Amygdala (tissue), 56 donors: ENCODE measurements around the gene NDUFAF2.
"Not testable (repeated sequence)": the region's sequence is repeated elsewhere in the genome, so short reads cannot be mapped to it uniquely, and the experiment has no call there.

Experiments
- DNase-seq, 56 donors: peaks; one replicate each; lab custom pipeline; 2025; lab: John Stamatoyannopoulos, UW

NDUFAF2 gene

DNA sequence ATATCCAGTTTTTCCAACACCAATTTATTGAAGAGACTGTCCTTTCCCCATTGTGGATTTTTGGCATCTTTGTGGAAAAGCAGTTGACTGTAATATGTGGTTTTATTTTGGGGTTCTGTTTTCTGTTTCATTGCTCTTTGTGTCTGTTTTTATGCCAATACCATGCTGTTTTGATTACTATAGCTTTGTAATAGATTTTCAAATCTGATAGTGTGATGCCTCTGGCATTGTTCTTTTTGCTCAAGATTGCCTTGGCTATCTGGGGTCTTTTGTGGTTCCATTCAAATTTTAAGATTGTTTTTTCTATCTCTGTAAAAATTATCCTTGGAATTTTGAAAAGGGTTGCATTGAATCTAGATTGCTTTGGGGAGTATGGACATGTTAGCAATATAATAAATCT lies 99.5 kb downstream of the NDUFAF2 start:
- no peak for DNase-seq

DNA sequence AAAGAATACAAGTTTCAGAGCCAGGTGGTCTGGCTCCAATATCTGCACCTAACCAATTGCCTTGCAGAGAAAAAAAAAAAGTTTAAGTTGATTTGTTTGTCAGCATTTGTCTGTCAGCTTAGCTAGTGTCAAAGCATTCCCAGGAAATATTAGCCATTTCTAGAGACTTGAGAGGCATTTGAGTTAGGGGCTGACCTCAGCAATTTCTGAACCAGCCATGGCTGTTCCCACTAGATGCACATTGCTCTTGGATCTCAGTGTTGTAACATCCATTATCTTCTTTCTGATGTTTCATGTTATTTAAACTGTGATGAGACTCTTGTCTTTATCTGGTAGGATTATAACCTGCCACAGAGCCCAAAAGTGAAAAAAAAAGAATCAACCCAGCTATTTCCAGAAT lies 102.3 kb downstream of the NDUFAF2 start:
- DNase-seq: no peak

DNA sequence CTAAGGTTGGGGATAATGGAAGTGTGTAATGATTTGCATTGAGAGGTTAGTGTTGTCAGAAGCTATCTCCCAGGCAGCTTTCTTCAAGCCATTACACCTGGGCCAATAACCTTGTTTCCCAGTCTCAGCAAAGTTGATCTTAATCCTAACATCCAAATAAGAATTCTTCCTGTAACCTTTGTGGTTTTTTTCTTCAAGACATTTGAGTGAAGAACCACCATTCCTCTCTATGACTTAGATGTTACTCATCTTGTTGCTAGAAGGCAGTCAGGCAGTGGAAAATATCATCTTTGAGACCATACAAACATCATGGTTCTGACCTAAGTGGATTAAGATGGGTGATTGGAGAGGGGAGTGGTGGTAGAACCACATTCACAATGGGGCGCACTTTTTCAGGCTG lies 103.5 kb downstream of the NDUFAF2 start:
- no peak for DNase-seq

DNA sequence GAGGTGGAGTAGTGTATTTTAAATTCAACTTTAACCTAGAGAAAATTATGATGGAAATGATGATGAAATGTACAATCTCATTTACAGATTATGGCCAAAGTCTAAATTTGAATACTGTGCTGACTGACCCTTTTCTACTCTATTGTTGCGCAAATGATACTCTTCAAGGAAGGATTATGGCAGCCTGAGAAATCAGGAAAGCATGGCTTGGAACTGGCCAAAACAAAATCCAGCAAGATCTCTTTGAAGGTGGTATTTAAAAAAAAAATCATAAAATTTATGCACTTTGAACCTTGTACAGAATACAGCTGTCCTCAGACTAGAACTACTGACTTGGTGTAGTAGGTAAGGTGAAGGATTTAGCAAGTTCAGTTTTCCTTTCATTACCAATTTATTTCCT lies 105.3 kb downstream of the NDUFAF2 start:
- no peak for DNase-seq

DNA sequence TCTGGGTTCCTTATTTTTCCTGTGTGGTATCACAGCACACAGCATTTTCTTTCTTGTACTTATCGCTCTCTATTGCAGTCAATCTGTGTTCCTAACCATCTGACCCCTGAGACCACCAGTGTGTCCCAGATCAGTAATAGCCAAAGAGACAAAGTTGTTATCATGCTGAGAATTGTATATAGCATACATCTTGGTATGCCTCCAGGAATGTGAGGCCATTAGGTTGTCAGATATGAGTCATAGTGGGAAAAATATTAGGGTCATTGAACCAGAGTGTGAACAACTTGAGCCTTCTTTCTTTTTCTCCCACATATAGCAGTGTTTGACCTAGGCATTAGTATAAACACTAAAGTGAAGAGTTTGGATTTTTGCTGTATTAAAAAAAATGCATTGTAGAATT lies 106.3 kb downstream of the NDUFAF2 start:
- no peak for DNase-seq

DNA sequence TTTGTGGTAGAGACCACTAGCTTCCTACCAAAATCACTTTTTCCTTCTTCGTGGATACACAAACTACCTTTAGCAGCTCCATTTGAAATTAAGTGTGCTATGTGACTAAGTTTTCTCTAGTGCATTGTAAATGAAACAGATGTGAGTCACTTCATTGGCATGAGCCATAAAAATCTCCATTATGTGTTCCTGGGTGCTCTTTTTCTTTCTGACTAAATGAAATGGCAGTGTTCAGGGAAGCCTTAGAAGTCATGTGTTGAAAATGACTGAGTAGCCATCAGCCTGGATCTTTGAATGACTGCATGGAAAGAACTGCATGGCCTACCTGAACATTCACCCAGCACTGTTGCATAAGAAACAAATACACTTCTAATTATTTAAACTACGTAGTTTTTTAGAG lies 107.9 kb downstream of the NDUFAF2 start:
- no peak for DNase-seq

DNA sequence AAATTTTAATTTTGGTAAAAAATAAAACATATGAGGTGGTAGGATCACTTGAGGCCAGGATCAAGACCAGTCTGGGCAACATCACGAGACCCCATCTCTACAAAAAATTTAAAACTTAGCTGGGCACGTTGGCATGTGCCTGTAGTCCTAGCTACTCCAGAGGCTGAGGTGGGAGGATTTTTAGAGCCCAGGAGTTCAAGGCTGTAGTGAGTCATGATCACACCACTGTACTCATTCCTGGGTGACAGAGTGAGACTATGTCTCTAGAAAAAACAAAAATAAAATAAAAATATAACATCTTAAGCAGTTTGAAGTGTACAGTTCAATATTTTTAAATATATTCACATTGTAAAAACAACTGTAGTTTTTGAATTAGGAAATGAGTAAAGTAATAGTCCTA lies 108.9 kb downstream of the NDUFAF2 start:
- no peak for DNase-seq

DNA sequence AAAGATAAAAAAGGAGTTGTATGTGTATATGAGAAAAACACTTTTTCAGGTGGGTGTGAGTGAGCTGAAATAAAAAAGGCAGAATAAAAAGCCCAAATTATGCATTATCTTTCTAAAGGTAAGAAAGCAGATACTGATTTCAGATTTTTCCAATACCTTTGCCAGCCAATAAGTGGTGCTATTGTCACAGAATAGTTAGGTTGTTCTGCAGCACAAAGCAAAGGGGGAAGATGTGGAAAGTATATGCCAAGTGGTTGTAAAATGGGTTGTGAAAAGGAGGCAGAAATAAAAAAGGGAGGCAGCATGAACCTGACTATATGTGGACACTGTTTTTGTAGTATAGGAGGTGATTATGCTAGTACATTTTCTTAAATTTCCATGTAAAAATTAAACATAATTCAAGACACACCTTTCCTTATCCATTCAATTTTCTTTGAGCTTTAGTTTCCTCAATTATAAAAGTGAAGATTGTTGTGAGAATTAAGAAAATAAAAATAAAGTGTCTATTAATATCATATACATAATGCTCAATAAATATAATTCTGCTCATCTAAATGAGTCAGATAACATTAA lies 110.5 kb downstream of the NDUFAF2 start:
- DNase-seq: no peak

DNA sequence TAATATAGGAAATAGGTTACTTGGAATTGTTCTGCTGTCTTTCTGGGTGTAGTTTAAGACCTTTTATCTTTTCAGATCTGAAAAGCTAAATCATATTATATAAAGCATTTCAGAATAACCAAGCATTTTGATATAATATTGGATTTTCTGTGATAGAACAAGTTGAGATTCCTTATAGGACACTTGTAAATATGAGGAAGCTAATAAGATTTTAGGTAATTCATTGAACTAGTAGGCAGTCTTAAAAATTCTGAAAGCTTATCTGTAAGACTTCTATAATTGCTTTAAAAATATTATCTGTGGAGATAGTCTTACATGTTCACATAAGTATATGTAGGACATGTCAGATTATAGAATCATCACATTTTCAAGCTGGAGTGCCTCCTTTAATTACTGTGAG lies 114.5 kb downstream of the NDUFAF2 start:
- DNase-seq: no peak

DNA sequence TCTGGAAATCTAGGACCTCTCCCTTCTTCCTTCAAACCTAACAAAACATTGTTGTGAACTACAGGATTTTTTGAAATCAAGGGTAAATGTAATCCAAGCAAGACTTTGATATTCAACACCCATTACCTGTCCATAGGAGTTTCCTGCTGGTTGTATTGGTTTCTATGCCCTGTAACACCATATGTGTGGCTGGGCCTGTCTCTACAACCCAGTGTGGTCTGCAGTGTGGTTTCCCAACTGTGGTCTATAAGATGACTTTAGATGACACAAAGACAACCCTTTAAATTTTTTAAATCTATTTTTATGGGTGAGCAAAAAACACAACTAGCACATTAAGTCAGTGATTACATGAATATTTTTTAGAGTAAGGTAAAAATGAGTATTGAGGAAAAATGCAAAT lies 124.1 kb downstream of the NDUFAF2 start:
- DNase-seq: no peak

DNA sequence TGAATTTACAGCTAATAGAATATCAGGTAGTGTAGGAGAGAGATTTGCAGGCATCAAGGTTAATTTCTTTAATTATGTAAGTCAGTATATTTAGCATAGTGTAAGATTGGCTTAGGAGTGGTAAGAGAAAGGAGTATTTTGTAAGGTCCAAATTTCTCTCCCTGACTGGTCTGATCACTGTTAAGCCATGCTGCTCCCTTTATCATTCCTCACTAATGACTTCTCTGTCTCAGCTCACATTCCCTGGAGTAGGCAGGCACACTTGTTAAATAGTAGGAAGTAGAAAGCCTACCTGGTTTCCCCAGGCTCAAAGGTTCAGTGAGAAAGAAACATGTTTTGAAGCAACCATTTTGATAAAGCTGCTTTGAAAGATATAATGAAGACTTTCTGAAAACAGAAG lies 126.5 kb downstream of the NDUFAF2 start:
- no peak for DNase-seq

DNA sequence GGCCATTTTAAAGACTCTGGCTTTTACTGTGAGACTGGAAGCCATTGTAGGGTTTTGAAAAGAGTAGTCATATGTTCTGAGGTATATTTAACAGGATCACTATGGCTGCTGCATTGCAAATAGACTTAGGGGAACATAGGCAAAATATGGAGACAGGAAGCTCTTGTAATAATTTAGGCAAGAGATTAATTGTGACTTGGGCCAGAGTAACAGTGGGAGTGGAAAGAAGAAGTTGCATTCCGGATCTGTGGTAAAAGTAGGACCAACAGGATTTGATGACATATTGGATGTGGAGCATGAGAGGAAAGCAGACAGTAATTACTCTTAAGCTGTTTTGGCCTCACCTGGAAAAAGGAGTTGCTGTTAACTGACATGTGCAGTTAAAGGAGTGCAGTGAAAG lies 131.6 kb downstream of the NDUFAF2 start:
- no peak for DNase-seq

DNA sequence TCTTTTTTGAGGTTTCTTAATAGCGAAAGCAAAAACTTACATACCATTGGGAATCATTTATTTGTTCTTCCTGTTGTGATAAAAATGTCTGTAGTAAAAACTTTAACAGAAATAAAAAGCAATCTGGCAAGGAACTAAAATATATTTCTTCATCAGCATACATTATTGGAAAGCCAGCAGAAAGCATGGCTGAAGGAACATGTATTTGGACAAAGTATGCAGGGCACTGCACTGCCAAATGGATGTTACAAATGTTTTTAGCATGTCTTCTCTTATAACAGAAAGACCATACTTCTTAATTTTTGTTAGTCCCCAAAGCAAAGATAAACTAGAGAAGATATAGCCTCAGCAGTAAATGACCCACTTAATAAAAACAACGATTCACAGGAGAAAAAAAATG lies 136.7 kb downstream of the NDUFAF2 start:
- no peak for DNase-seq

DNA sequence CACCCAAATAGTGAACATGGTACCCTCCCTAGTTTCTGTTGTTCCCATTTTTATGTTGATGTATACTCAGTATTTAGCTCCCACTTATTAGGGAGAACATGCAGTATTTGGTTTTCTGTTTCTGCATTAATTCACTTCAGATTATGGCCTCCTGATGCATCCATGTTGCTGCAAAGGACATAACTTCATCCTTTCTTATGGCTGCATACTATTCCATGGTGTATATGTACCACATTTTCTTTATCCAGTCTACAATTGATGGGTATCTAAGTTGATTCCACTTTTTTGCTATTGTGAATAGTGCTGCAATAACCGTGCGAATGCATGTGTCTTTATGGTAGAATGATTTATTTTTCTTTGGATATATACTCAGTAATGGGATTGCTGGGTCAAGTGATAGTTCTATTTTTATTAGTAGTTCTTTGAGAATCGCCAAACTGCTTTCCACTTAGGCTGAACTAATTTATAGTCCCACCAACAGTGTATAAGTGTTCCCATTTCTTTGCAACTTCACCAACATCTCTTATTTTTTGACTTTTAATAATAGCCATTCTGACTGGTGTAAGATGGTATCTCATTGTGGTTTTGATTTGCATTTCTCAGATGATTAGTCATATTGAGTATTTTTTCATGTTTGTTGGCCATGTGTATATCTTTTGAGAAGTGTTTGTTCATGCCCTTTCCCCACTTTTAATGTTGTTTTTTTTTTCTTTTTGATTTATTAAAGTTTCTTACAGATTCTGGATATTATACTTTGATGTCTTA lies 137.7 kb downstream of the NDUFAF2 start:
- DNase-seq: no peak

DNA sequence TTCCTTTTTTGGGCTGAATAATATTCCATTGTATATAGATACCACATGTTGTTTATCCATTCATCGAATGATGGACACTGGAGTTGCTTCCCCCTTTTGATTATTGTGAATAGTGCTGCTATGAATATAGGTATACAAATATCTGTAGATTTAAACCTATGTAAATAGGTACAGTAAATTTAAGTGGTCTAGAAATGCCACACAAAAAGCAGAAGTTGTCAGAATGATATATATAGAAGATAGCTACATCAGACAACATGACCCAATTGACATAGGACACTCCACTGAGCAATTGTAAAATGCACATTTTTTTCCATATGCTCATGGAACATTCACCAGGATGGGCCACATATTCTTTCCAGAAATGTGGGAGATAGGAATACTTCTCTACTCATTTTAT lies 139.7 kb downstream of the NDUFAF2 start:
- DNase-seq: no peak

DNA sequence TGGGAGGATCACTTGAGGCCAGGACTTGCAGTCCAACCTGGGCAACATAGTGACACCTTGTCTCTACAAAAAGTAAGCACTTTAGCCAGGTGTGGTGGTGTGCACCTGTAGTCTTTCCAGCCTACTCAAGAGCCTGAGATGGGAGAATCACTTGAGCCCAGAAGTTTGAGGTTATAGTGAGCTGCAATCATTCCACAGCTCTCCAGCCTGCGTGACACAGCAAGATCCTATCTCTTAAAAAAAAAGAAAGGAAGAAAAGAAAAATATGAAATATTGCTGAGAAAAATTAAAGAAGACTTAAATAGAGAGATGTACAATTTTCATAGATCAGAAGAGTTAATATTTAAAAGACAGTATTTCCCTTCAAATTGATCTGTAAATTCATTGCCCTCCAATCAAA lies 140.9 kb downstream of the NDUFAF2 start:
- DNase-seq: no peak

DNA sequence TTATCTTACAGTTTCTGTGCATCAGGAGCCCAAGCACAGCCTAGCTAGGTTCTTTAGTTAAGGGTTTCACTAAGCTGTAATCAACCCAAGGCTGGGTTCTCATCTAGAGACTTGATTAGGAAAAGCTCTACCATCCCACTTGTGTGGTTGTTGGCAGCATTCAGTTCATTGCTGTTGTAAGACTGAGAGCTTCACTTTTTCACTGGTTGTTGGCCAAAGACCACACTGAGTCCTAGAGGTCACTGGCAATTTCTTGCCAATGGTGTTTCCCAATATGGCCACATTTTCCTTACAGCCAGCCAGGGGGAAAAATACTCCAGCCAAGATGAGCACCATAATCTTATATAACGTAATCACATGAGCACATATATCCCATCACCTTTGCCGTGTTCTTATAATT lies 142.9 kb downstream of the NDUFAF2 start:
- DNase-seq: no peak

DNA sequence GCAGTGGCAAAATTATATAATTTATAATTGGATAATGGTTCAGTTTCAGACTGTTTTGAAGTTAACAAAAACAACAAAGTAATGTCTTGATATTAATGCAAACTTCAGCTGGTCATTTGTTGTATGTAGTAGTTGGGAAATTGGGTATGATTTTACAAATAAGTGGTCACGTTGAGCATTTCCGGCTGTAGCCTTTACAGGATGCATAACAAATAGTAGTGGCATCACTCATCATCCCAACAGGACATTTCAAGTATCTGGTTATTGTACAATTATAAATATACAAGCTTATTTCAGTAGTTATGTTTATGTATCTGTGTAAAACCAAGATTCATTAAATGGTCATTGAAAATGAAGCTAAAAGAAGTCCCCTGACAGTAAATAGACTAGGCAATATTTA lies 144.3 kb downstream of the NDUFAF2 start:
- no peak for DNase-seq

DNA sequence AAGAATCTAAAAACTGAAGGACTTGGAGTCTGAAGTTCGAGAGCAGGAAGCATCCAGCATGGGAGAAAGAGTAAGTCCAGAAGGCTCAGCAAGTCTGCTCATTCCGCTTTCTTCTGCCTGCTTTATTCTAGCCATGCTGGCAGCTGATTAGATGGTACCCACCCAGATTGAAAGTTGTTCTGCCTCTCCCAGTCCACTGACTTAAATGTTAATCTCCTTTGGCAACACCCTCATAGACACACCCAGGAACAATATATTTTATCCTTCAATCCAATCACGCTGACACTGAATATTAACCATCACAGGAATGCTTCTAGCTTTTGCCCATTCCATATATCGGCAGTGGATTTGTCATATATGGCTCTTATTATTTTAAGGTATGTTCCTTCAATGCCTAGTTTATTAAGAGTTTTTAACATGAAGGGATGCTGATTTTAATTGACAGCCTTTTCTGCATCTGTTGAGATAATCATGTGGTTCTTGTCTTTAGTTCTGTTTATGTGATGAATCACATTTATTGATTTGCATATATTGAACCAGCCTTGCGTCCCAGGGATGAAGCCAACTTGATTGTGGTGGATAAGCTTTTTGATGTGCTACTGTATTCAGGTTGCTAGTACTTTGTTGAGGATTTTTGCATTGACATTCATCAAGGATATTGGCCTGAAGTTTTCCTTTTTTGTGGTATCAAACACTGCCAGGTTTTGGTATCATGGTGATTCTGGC lies 148.2 kb downstream of the NDUFAF2 start:
- DNase-seq: not testable (repeated sequence)

DNA sequence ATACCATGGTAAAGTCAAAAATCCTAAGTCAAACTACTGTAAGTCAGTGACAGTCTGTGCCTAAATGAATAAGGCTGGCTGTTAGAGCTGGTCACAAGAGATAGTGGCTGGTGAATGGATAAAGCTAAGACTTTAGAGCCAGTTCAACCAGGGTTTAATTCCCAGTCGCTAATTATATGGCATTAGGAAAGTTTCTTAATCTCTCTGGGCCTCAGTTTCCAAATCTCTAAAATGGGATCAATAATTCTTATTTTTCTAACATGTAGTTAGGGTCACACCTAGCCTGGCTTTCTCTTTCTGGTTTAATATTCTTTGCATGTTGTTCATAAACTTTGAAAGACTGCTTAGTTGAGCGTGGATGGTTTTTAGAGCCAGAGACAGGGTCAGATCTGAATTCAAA lies 152.5 kb downstream of the NDUFAF2 start:
- no peak for DNase-seq

DNA sequence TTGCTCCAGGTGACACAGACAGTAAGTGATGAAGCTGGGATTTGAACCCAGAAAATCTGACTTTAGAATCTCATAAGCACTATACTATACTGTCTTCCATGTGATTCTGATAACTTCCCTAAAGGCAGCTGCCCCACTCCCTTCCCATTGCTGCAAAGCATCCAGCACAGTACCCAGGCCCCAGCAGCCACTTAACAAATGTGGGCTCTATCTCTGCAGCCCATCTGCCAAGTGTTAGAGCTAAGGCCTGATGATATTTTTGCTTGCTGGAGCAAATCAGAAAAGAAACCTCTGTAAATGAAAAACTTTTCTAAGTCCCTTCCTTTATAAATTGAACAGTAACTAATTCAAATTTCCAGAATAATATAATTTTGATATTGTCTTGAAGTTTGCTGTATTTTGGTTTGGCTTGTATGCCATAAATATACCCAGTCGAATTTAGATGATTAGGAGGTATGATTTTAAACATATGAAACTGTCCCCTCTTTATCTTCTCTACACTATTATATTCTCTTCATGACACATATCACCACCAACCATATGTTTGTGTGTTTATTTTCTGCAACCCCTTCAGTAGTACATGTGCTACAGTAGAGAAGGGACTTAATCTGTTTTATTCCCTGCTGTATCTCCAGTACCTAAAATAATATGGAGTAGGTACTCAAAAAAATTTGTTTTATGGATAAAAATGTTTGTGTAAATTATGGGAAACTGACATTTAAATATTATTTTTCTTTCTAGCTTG lies 153.4 kb downstream of the NDUFAF2 start:
- peak in 2 of 56 donors; percentile 0 to 4 for DNase-seq
